Endothelial cell of umbilical vein (primary cell): ENCODE measurements around the gene FUCA2. TPM values are rescaled to one million over a fixed set of nuclear protein-coding genes. Genes with fewer than 3 reads are reported as not detected.
"Not testable (repeated sequence)": the region's sequence is repeated elsewhere in the genome, so short reads cannot be mapped to it uniquely, and the experiment has no call there.

ENCODE experiments used
- BruUV-seq: library from RNA; stranded (reverse); fragments of 400-500 nt; replicated peaks from 2 replicates; lab custom pipeline; 2021; lab: Mats Ljungman, UMichigan
- CTCF ChIA-PET: fragments of 300-600, 350-600 bp; sonication (Branson Sonifier 250); formaldehyde crosslinking; loops from one replicate; lab custom pipeline; 2021; ENCODE audit warnings: antibody characterized with exemption, inconsistent platforms; lab: Charles Lee
- POLR2A ChIA-PET: fragments of 300-600, 350-600 bp; sonication (Branson Sonifier 250); formaldehyde crosslinking; loops from one replicate; lab custom pipeline; 2021; ENCODE audit warnings: antibody characterized with exemption, inconsistent platforms; lab: Charles Lee
- DNase-seq: peaks from one replicate; pipeline ENCODE4 v3.0.0-alpha.2; 2011; ENCODE audit warnings: low read depth, low spot score
- FAIRE-seq: peaks from 2 replicates; lab custom pipeline; 2011; peaks lifted over from hg19 to GRCh38; lab: Jason Lieb, UNC
- H2AFZ ChIP-seq: 2 replicates; pipeline ENCODE4 v1.6.0; 2012; ENCODE audit warnings: low read depth, low read length, control low read depth, inconsistent platforms
- H3K27ac ChIP-seq: 2 replicates; pipeline ENCODE4 v1.5.1; 2011; ENCODE audit warnings: low read depth, mild to moderate bottlenecking, control low read depth, low read length, moderate library complexity; ENCODE audit not compliant: insufficient read depth
- H3K27me3 ChIP-seq, 2 experiments: 2 replicates each; pipeline versions ENCODE4 v1.6.0 to v1.6.1; 2011; ENCODE audit warnings: low read length in 2 of 2, mixed read lengths in 1 of 2; ENCODE audit not compliant: control insufficient read depth in 2 of 2, insufficient read depth in 2 of 2
- H3K36me3 ChIP-seq, 2 experiments: 2 replicates in 1 of 2; 3 replicates in 1 of 2; pipeline ENCODE4 v1.5.1; 2011; ENCODE audit warnings: low read length in 2 of 2, mild to moderate bottlenecking in 1 of 2, moderate library complexity in 1 of 2; ENCODE audit not compliant: control insufficient read depth in 2 of 2, insufficient read depth in 2 of 2; ENCODE audit errors: extremely low read depth in 1 of 2
- H3K4me1 ChIP-seq: 3 replicates; pipeline ENCODE4 v1.5.1; 2011; ENCODE audit warnings: mild to moderate bottlenecking, low read length; ENCODE audit not compliant: control insufficient read depth, insufficient read depth; ENCODE audit errors: extremely low read depth
- H3K4me2 ChIP-seq: 2 replicates; pipeline ENCODE4 v1.6.1; 2011; ENCODE audit warnings: low read length, control low read depth, mixed read lengths; ENCODE audit not compliant: insufficient read depth
- H3K4me3 ChIP-seq, 3 experiments: fragments of 200-600 bp in 1 of 3; sonication (generic), shearing (Covaris generic) in 1 of 3; replicated peaks in 1 of 3; 2 replicates each; pipeline ENCODE4 v1.5.1; 2011 to 2016; ENCODE audit warnings: control low read depth in 3 of 3, low read length in 3 of 3, mild to moderate bottlenecking in 2 of 3, inconsistent platforms in 1 of 3, low read depth in 1 of 3, moderate library complexity in 1 of 3; ENCODE audit not compliant: insufficient read depth in 1 of 3
- H3K79me2 ChIP-seq: 2 replicates; pipeline ENCODE4 v1.6.0; 2012; ENCODE audit warnings: low read length, inconsistent platforms; ENCODE audit not compliant: control insufficient read depth, insufficient read depth
- H3K9ac ChIP-seq: replicated peaks from 2 replicates; pipeline ENCODE3; 2011; ENCODE audit warnings: low read length, control low read depth; ENCODE audit not compliant: insufficient read depth; ENCODE audit errors: extremely low read depth
- H3K9me1 ChIP-seq: replicated peaks from 3 replicates; pipeline ENCODE4 v1.6.0; 2011; ENCODE audit warnings: mild to moderate bottlenecking, low read length; ENCODE audit not compliant: control insufficient read depth, insufficient read depth; ENCODE audit errors: extremely low read depth
- H3K9me3 ChIP-seq: replicated peaks from 2 replicates; pipeline ENCODE4 v1.5.1; 2012; ENCODE audit warnings: low read length, inconsistent platforms; ENCODE audit not compliant: control insufficient read depth, insufficient read depth
- H4K20me1 ChIP-seq: replicated peaks from 2 replicates; pipeline ENCODE3; 2011; ENCODE audit warnings: mild to moderate bottlenecking, low read length; ENCODE audit not compliant: control insufficient read depth, insufficient read depth; ENCODE audit errors: extremely low read depth
- dilution Hi-C: fragments of 300-500 bp; cut with MboI; formaldehyde crosslinking; loops from one replicate; pipeline ENCODE4 v1.15.0; 2019; ENCODE audit warnings: low sequenced_read_pairs; ENCODE audit not compliant: extremely low pct_ligation_motif_present
- intact Hi-C: fragments of 100-400 bp; cut with micrococcal nuclease; formaldehyde crosslinking; loops from one replicate; pipeline ENCODE4 v1.10.0; 2022
- polyA plus RNA-seq, 4 experiments: library from polyadenylated mRNA; depleted of rRNA in 3 of 4; stranded (reverse) in 3 of 4; unstranded in 1 of 4; fragments of >200 nt; gene quantifications; 2 replicates each; pipeline versions ENCODE4 v1.2.1 to v1.2.3, GENCODE V29; 2011 to 2012; ENCODE audit warnings: missing spikeins in 1 of 4
- small RNA-seq: library from RNA; depleted of rRNA; stranded (forward); fragments of <200 nt; gene quantifications from one replicate; pipeline ENCODE3, GENCODE V24; 2012; ENCODE audit warnings: low replicate concordance, low read depth; ENCODE audit not compliant: insufficient read depth, insufficient read length
- total RNA-seq: library from RNA; stranded (reverse); gene quantifications from 2 replicates; pipeline ENCODE4 v1.2.3, GENCODE V29; 2021

Gene FUCA2
- total and polyA plus RNA-seq, 2 donors (not counting 3 experiments of a cell fraction or from before 2014, with no cell fraction given): 29.7 to 80.9 TPM

DNA sequence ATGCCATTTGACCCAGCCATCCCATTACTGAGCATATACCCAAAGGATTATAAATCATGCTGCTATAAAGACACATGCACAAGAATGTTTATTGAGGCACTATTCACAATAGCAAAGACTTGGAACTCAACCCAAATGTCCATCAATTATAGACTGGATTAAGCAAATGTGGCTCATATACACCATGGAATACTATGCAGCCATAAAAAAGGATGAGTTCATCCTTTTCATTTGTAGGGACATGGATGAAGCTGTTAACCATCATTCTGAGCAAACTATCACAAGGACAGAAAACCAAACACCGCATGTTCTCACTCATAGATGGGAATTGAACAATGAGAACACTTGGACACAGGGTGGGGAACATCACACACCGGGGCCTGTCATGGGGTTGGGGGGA, 63.7 kb downstream of the FUCA2 start:
- POLR2A ChIA-PET, FAIRE-seq, H3K9ac ChIP-seq, H3K9me3 ChIP-seq, dilution Hi-C loops, H3K27ac ChIP-seq, intact Hi-C loops, H3K9me1 ChIP-seq, BruUV-seq, H3K4me2 ChIP-seq, H3K4me3 ChIP-seq, H3K27me3 ChIP-seq, CTCF ChIA-PET, H4K20me1 ChIP-seq, H3K36me3 ChIP-seq, DNase-seq, H2AFZ ChIP-seq: not testable (repeated sequence)
- peaks cover 31% of the 10 kb centered on the region for H3K79me2 ChIP-seq
- peaks cover 18% of the 10 kb centered on the region for H3K4me1 ChIP-seq

Small RNAs within 50 kb of the gene (small RNA-seq; reads per million reads assigned to genes)
- not detected for gene RNA5SP221

Other genes starting within 250 kb of the FUCA2 start
- 9.8 and 11.3 TPM in 2 replicates for gene ADAT2, start 61.0 kb downstream of the FUCA2 start, total RNA-seq
- 4.3 and 5.4 TPM in 2 replicates for gene ADAT2, start 61.0 kb downstream of the FUCA2 start, polyA plus RNA-seq
- 20.0 and 21.7 TPM in 2 replicates for gene PEX3, start 60.9 kb downstream of the FUCA2 start, total RNA-seq
- 6.9 and 8.7 TPM in 2 replicates for gene PEX3, start 60.9 kb downstream of the FUCA2 start, polyA plus RNA-seq
- gene PHACTR2, start 166.2 kb upstream of the FUCA2 start, total RNA-seq: 160 and 178 TPM in 2 replicates
- 16.3 and 16.4 TPM in 2 replicates for gene PHACTR2, start 166.2 kb upstream of the FUCA2 start, polyA plus RNA-seq